T-helper 1 cell treated with Interleukin-12 subunit alpha and Interleukin-12 subunit beta and Interleukin-4 antibody, amounts not matched to agents 30 ng/mL and 1 ng/mL, for 36 hours (primary cell): ENCODE results near the gene U2AF2. TPM values are rescaled to one million over a fixed set of nuclear protein-coding genes. Genes with fewer than 3 reads are reported as not detected.
"Not testable (repeated sequence)": the region's sequence is repeated elsewhere in the genome, so short reads cannot be mapped to it uniquely, and the experiment has no call there.

Experiments used
- intact Hi-C: fragments of 100-400 bp; cut with micrococcal nuclease; formaldehyde crosslinking; loops from one replicate; pipeline ENCODE4 v1.15.1; 2024
- total RNA-seq: library from RNA; stranded (reverse); gene quantifications from 2 replicates; pipeline ENCODE4 v1.2.3, GENCODE V29; 2022

Gene U2AF2
- total RNA-seq, 1 donor from 2014 or later = 258 TPM

DNA sequence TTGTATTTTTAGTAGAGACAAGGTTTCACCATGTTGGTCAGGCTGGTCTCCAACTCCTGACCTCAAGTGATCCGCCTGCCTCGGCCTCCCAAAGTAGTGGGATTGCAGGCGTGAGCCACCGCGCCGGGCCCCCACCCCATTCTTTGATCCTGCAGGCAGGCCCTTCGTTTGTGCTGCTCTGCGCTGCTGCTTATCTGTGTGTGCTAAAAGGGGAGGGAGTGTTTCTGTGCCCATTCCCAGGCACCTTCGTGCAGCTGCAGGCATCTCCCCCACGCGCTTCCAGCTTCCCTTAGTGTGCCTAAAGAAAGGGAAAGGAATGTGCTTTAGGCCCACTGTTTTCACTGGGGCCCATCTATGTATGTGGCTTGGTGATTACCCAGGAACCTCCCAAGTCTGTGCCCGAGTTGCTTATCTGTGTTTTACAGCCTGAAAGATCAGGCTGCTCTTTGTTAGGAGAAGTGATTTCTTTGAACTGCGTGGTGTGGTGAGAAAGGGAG, 47.3 kb downstream of the U2AF2 start:
- intact Hi-C loops = loop anchor here (5.0 kb wide), 1 partner anchor 630 kb away; no protein-coding TSS in a partner anchor

- intact Hi-C loops = loop anchor here (5.0 kb wide), 1 partner anchor 628 kb away; no protein-coding TSS in a partner anchor
Observed at GRCh38 chr19:55703790-55704215, 49.0 kb downstream of the U2AF2 start.

- intact Hi-C loops = loop anchor here (5.0 kb wide), 1 partner anchor 628 kb away; no protein-coding TSS in a partner anchor
Observed at GRCh38 chr19:55704494-55705245, 49.8 kb downstream of the U2AF2 start.

DNA sequence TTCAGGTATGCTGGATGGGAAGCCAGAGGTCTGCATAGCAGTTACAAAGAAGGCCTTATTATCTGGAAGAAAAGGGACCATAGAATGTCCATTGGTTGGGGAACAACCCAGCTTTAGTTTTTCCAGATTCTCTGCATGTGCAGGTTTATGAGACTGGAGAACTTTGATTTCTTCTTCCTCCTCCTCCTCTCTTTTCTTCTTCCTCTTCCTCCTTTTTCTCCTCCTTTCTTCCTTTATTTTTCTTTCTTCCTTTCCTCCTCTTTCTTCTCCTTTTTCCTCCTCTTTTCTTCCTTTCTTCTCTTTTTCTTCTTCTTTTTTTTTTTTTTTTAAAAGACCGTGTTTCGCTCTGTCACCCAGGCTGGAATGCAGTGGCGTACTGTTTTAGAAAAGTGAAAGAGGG, 51.1 kb downstream of the U2AF2 start:
- intact Hi-C loops = no loop called here

GRCh38 chr19:55711719-55712118, 56.9 kb downstream of the U2AF2 start:
- intact Hi-C loops = no loop called here

DNA sequence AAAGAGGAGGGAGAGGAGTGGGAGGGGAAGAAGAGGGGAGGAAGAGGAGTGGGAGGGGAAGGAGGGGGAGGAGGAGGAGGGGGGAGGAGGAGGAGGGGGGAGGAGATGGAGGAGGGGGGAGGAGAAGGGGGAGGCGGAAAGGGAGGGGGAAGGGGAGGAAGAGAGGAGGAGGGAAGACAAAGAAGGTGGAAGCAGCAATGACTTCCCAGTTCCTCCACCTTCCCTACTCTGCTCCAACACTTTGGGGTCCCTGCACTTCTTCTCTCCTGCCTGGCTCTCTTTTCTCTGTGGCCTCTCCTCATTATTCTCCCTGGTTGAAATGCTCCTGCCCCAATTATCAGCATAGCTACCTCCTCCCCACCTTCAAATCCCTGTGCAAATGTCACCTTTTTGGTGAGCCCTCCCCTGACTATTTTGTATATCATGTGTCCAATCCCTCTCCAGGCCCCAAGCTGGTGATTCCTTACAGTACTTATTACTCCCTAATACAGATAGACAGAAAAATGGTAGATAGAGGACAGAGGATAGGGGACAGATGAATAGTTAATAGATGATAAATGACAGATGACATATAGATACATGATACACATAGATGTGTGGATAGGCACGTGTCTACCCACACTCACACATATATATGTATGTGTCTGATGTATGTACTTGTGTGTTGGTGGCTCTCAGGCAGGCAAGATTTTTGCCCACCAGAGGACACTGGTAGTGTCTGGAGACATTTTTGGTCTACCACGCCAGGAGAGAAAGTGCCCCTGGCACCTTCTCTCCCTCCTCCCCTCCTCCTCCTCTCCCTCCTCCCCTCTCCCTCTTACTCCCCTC, 58.2 kb downstream of the U2AF2 start:
- intact Hi-C loops = no loop called here

- intact Hi-C loops = no loop called here
Observed at GRCh38 chr19:55716531-55716930, 61.7 kb downstream of the U2AF2 start.

GRCh38 chr19:55717251-55717650, 62.4 kb downstream of the U2AF2 start:
- intact Hi-C loops = no loop called here

DNA sequence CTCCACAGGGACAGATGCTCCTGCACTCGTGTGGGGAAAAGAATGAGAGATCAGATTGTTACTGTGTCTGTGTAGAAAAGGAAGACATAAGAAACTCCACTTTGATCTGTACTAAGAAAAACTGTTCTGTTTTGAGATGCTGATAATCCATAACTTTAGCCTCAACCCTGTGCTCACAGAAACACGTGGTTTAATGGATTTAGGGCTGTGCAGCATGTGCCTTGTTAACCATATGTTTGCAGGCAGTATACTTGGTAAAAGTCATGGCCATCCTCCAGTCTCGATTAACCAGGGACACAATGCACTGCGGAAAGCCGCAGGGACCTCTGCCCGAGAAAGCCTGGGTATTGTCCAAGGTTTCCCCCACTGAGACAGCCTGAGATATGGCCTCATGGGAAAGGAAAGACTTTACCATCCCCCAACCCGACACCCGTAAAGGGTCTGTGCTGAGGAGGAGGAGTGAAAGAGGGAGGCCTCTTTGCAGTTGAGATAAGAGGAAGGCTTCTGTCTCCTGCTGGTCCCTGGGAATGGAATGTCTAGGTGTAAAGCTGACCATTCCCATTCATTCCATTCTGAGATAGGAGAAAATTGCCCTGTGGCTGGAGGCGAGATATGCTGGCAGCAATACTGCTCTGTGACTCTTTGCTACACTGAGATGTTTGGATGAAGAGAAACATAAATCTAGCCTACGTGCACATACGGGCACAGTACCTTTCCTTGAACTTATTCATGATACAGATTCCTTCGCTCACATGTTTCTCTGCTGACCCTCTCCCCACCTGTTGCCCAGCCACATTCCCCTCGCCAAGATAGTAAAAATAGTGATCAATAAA, 63.3 kb downstream of the U2AF2 start:
- intact Hi-C loops = not testable (repeated sequence)

- intact Hi-C loops = no loop called here
Observed at GRCh38 chr19:55720214-55720746, 65.4 kb downstream of the U2AF2 start.

- intact Hi-C loops = no loop called here
Observed at GRCh38 chr19:55720801-55721200, 66.0 kb downstream of the U2AF2 start.

DNA sequence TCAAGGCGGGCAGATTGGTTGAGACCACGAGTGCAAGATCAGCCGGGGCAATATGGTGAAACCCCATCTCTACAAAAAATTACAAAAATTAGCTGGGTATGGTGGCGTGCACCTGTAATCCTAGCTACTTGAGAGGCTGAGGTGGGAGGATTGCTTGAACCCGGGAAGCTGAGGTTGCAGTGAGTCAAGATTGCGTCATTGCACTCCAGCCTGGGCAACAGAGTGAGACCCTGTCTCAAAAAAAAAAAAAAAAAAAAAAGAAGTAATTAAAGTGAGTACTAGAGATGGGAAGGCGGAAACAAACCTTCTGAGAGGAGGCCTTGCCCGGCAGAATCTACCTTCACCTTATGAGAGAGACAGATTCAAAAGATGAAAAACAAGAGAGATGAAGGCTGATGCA, 68.7 kb downstream of the U2AF2 start:
- intact Hi-C loops = no loop called here

Other genes starting within 250 kb of the U2AF2 start
- gene UBE2S, start 247.2 kb upstream of the U2AF2 start, total RNA-seq = 167 and 180 TPM in 2 replicates
- gene SHISA7, start 211.7 kb upstream of the U2AF2 start, total RNA-seq = not detected in 2 replicates
- 18.3 and 22.5 TPM in 2 replicates for gene ISOC2, start 193.4 kb upstream of the U2AF2 start, total RNA-seq
- gene C19orf85, start 190.3 kb upstream of the U2AF2 start, total RNA-seq = not detected in 2 replicates
- gene ZNF628, start 178.4 kb upstream of the U2AF2 start, total RNA-seq = 6.3 and 8.9 TPM in 2 replicates
- 11.4 and 13.2 TPM in 2 replicates for gene NAT14, start 169.8 kb upstream of the U2AF2 start, total RNA-seq
- 0.15 and 0.39 TPM in 2 replicates for gene SSC5D, start 166.6 kb upstream of the U2AF2 start, total RNA-seq
- gene SBK2, start 117.9 kb upstream of the U2AF2 start, total RNA-seq = not detected in 2 replicates
- not detected in 2 replicates for gene SBK3, start 109.5 kb upstream of the U2AF2 start, total RNA-seq
- 7.3 and 8.0 TPM in 2 replicates for gene ZNF579, start 74.2 kb upstream of the U2AF2 start, total RNA-seq
- 14.9 and 15.5 TPM in 2 replicates for gene FIZ1, start 55.5 kb upstream of the U2AF2 start, total RNA-seq
- gene ZNF524, start 54.7 kb upstream of the U2AF2 start, total RNA-seq = 21.0 and 25.4 TPM in 2 replicates
- 15.8 and 16.8 TPM in 2 replicates for gene ZNF865, start 49.4 kb upstream of the U2AF2 start, total RNA-seq
- 4.6 and 4.7 TPM in 2 replicates for gene ZNF784, start 30.5 kb upstream of the U2AF2 start, total RNA-seq
- 42.6 and 46.1 TPM in 2 replicates for gene ZNF580, start 14.0 kb upstream of the U2AF2 start, total RNA-seq
- gene ZNF581, start 11.4 kb upstream of the U2AF2 start, total RNA-seq = 22.0 and 23.6 TPM in 2 replicates
- 8.9 TPM in 2 replicates for gene CCDC106, start 6.8 kb upstream of the U2AF2 start, total RNA-seq
- gene EPN1, start 20.2 kb downstream of the U2AF2 start, total RNA-seq = 55.9 and 58.2 TPM in 2 replicates
- gene NLRP9, start 83.4 kb downstream of the U2AF2 start, total RNA-seq = not detected in 2 replicates
- gene RFPL4A, start 104.1 kb downstream of the U2AF2 start, total RNA-seq = not detected in 2 replicates
- gene RFPL4AL1, start 114.1 kb downstream of the U2AF2 start, total RNA-seq = not detected in 2 replicates
- gene NLRP11, start 177.0 kb downstream of the U2AF2 start, total RNA-seq = not detected in 2 replicates
- not detected in 2 replicates for gene NLRP4, start 181.5 kb downstream of the U2AF2 start, total RNA-seq